ENCODE results near the gene KIAA0513. TPM values are rescaled to one million over a fixed set of nuclear protein-coding genes. Genes with fewer than 3 reads are reported as not detected.

Gene KIAA0513
- total RNA-seq, 1 experiment from 2014 or later: 2.9 TPM

DNA sequence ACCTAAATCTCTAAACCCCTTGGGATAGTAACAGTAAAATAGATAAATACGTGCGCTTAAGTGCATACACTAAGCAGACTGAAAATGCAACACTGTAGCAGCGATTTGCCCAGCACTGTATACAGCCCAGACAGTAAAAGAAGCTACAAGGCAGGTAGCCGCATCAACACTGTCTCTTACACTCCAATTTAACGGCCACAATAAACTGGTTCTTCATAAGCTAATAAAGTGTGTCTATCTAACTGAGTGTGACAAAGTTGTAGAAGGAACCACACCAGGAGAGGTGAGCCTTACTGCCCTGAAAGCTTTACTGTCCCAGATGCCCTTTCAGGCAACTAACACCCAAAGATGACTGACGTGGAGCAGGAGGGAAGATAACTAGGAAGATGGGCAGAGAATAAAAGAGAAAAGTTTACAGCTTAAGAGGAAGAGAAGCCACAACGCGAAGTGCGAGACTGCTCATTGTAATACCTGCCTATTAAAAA is 17.1 kb upstream of the KIAA0513 start:
- Histone ChIP-seq H3K4me1 (ENCODE audit: insufficient read depth, low read length, poor library complexity, severe bottlenecking) (no peaks in the 10 kb centered on the region), H3K27ac (ENCODE audit: low read depth, low read length, poor library complexity, severe bottlenecking) (peak overlapping the region; percentile 95), H3K27me3 (replicated peaks; ENCODE audit: insufficient read depth, low read depth, low read length, poor library complexity) (no peaks in the 10 kb centered on the region), H3K36me3 (ENCODE audit: insufficient read depth, low read length, poor library complexity, severe bottlenecking) (no peaks in the 10 kb centered on the region), H3K9me3 (ENCODE audit: low read depth, low read length, poor library complexity, severe bottlenecking) (no peaks in the 10 kb centered on the region), H3K4me3 (ENCODE audit: low read depth, low read length, poor library complexity, severe bottlenecking) (peak overlapping the region; percentile 99)
- no peak for DNase-seq (ENCODE audit: low spot score)
- POLR2A ChIA-PET (ENCODE audit: low non-redundant PET): no interaction called here
- BruUV-seq (replicated peaks): no TSS peak
- intact Hi-C loops (cut with micrococcal nuclease; ENCODE audit: unreplicated experiment): no loop called here
- CTCF ChIA-PET: no interaction called here
- TF ChIP-seq EZH2 (IDR thresholded peaks at IDR 0.05; ENCODE audit: borderline replicate concordance, low read depth, low read length, poor library complexity, severe bottlenecking): no peak
- TF ChIP-seq, protein P1, sequence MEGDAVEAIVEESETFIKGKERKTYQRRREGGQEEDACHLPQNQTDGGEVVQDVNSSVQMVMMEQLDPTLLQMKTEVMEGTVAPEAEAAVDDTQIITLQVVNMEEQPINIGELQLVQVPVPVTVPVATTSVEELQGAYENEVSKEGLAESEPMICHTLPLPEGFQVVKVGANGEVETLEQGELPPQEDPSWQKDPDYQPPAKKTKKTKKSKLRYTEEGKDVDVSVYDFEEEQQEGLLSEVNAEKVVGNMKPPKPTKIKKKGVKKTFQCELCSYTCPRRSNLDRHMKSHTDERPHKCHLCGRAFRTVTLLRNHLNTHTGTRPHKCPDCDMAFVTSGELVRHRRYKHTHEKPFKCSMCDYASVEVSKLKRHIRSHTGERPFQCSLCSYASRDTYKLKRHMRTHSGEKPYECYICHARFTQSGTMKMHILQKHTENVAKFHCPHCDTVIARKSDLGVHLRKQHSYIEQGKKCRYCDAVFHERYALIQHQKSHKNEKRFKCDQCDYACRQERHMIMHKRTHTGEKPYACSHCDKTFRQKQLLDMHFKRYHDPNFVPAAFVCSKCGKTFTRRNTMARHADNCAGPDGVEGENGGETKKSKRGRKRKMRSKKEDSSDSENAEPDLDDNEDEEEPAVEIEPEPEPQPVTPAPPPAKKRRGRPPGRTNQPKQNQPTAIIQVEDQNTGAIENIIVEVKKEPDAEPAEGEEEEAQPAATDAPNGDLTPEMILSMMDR (conservative IDR thresholded peaks at IDR 0.05; ENCODE audit: low read depth, low read length): no peak

DNA sequence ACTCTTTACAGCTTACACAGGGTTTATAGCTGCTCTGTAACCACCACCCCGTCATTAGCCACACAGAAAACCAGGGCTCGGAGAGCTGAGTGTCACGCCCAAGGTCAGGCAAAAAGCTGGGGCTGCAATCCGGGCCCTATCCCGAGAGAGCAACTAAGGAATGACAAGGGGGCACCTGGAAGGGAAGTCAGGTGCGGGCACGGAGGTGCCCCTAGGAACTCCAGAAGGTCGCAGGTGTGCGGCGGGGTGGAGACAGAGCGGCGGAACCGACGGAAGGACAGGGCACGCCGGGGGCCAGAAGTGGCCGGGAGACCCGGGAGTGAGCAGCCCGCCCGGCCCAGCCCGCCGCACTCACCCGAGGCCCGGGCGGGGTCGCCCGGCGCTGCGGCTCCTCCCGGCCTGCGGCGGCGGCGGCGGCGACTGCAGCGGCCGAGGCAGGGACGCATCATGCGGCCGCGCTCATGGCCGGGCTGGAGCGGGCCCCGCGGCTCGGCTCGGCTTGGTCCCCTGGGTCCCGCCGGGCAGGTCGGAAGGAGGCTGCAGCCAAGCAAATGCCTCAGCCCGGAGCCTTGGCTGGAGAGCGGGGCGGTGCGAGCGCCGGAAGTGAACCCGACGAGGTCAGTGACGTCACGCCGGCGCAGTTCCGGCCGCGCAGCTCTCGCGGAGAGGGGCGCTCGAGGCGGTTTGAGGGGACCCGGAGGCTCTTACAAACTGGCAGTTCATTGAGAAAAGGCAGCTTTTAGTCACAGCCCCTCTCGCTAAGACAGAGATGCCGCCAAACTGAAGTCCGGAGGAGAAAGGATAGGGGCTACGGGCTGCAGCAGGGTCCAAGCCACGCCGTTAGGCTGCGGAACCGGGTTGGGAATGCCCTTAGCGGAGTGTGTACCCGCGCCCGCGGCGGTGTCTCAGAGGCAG is 16.4 kb upstream of the KIAA0513 start, which contains the start of gene ZDHHC7:
TSS of gene ZDHHC7 (minus strand) at position 605 of the 915 bp plus-strand sequence. CDS start 20,917 bp downstream, outside the sequence.
- Histone ChIP-seq H3K27me3 (replicated peaks; ENCODE audit: insufficient read depth, low read depth, low read length, poor library complexity) (no peaks in the 10 kb centered on the region), H3K36me3 (ENCODE audit: insufficient read depth, low read length, poor library complexity, severe bottlenecking) (no peaks in the 10 kb centered on the region), H3K4me3 (ENCODE audit: low read depth, low read length, poor library complexity, severe bottlenecking) (peak within 1 kb of the TSS; percentile 99), H3K9me3 (ENCODE audit: low read depth, low read length, poor library complexity, severe bottlenecking) (no peaks in the 10 kb centered on the region), H3K4me1 (ENCODE audit: insufficient read depth, low read length, poor library complexity, severe bottlenecking) (no peaks in the 10 kb centered on the region), H3K27ac (ENCODE audit: low read depth, low read length, poor library complexity, severe bottlenecking) (peak within 1 kb of the TSS; percentile 95)
- DNase-seq (ENCODE audit: low spot score): peak; percentile 89
- TF ChIP-seq, protein P1 (conservative IDR thresholded peaks at IDR 0.05; ENCODE audit: low read depth, low read length): 0 out of 2 replicates have a peak, but pooled peaks have one; percentile 11
- no peak for TF ChIP-seq EZH2 (IDR thresholded peaks at IDR 0.05; ENCODE audit: borderline replicate concordance, low read depth, low read length, poor library complexity, severe bottlenecking)
- CTCF ChIA-PET: no interaction called here
- intact Hi-C loops (cut with micrococcal nuclease; ENCODE audit: unreplicated experiment): no loop called here
- BruUV-seq (replicated peaks): no TSS peak
- POLR2A ChIA-PET (ENCODE audit: low non-redundant PET): interaction anchor here (0.7 kb wide), 2 partner anchors 15 to 32 kb away, joined by 3 to 7 read pairs; no protein-coding TSS in a partner anchor

DNA sequence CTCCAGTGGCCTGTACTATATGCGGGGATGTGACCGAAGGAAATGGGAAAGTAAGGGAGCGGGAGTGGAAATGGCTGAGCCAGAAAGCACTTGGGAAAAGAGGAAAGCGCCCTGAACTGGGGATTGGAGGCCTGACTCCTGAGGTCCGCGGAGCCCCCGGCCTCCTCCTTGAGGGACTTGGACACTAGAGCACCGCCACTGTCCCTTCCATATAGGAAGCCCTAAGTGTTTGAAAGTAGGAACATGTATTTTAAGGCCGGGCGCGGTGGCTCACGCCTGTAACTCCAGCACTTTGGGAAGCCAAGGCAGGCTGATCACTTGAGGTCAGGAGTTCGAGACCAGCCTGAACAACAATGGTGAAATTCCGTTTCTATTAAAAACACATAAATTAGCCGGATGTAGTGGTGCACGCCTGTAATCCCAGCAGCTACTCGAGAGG is 15.7 kb upstream of the KIAA0513 start:
- Histone ChIP-seq H3K27me3 (replicated peaks; ENCODE audit: insufficient read depth, low read depth, low read length, poor library complexity) (no peaks in the 10 kb centered on the region), H3K4me1 (ENCODE audit: insufficient read depth, low read length, poor library complexity, severe bottlenecking) (no peaks in the 10 kb centered on the region), H3K27ac (ENCODE audit: low read depth, low read length, poor library complexity, severe bottlenecking) (peak overlapping the region; percentile 95), H3K36me3 (ENCODE audit: insufficient read depth, low read length, poor library complexity, severe bottlenecking) (no peaks in the 10 kb centered on the region), H3K9me3 (ENCODE audit: low read depth, low read length, poor library complexity, severe bottlenecking) (no peaks in the 10 kb centered on the region), H3K4me3 (ENCODE audit: low read depth, low read length, poor library complexity, severe bottlenecking) (peak overlapping the region; percentile 99)
- TF ChIP-seq, protein P1 (conservative IDR thresholded peaks at IDR 0.05; ENCODE audit: low read depth, low read length): no peak
- no peak for TF ChIP-seq EZH2 (IDR thresholded peaks at IDR 0.05; ENCODE audit: borderline replicate concordance, low read depth, low read length, poor library complexity, severe bottlenecking)
- intact Hi-C loops (cut with micrococcal nuclease; ENCODE audit: unreplicated experiment): no loop called here
- ChIA-PET POLR2A (ENCODE audit: low non-redundant PET) (interaction anchor here (0.6 to 0.7 kb wide), 3 partner anchors 14 to 33 kb away, joined by 3 to 7 read pairs (median 3); partner anchors contain the start of gene KIAA0513), CTCF (no interaction called here)
- DNase-seq (ENCODE audit: low spot score): no peak
- TSS peak; percentile 99 for BruUV-seq (replicated peaks)
